K562 (cell line): ENCODE data around the gene FOXL2NB. TPM values are rescaled to one million over a fixed set of nuclear protein-coding genes. Genes with fewer than 3 reads are reported as not detected.

Experiments
- ATAC-seq: fragments of 200-7000 bp; cut with Tn5 transposase; 3 replicates; pipeline ENCODE4 v1.9.1; 2020; ENCODE audit warnings: moderate library complexity
- BruUV-seq: library from RNA; stranded (reverse); fragments of 400-500 nt; replicated peaks from 2 replicates; lab custom pipeline; 2021; lab: Mats Ljungman, UMichigan
- CTCF ChIA-PET: fragments of 300-600 bp; formaldehyde crosslinking; extraction: SDS; loops from one replicate; lab custom pipeline; 2021; ENCODE audit warnings: low intra/inter-chr PET ratio; lab: Yijun Ruan, JAX
- POLR2A ChIA-PET: fragments of 300-600, 350-650 bp; sonication (Branson Sonifier 250); formaldehyde crosslinking; extraction: SDS; loops from one replicate; lab custom pipeline; 2021; ENCODE audit warnings: antibody characterized with exemption, inconsistent platforms; lab: Yijun Ruan, JAX
- DNase-seq, 4 experiments: peaks; one replicate each; pipeline versions ENCODE4 v3.0.0 to v3.0.0-alpha.2; 2011 to 2018; ENCODE audit warnings: low spot score in 3 of 4, mixed read lengths in 3 of 4; ENCODE audit errors: extremely low read depth in 1 of 4
- FAIRE-seq: peaks from 2 replicates; lab custom pipeline; 2011; peaks lifted over from hg19 to GRCh38; lab: Jason Lieb, UNC
- H2AFZ ChIP-seq: 2 replicates; pipeline ENCODE4 v1.6.0; 2011; ENCODE audit warnings: low read depth, low read length, control low read depth, inconsistent platforms
- H3K27ac ChIP-seq: fragments of 200-600 bp; 3 replicates; pipeline ENCODE4 v1.8.0; 2011; ENCODE audit warnings: low read depth, mild to moderate bottlenecking, control low read depth, inconsistent platforms, low read length, moderate library complexity, mixed read lengths; ENCODE audit errors: extremely low read depth
- H3K27me3 ChIP-seq, 2 experiments: fragments of 300-600 bp in 1 of 2; 2 replicates in 1 of 2; 3 replicates in 1 of 2; pipeline versions ENCODE4 v1.6.0 to v1.8.0; 2011; ENCODE audit warnings: inconsistent platforms in 2 of 2, low read length in 2 of 2, mild to moderate bottlenecking in 1 of 2, mixed read lengths in 1 of 2, moderate library complexity in 1 of 2; ENCODE audit not compliant: control insufficient read depth in 2 of 2, insufficient read depth in 2 of 2
- H3K36me3 ChIP-seq: fragments of 300-600 bp; 3 replicates; pipeline ENCODE4 v1.8.0; 2011; ENCODE audit warnings: mild to moderate bottlenecking, low read length, inconsistent platforms; ENCODE audit not compliant: control insufficient read depth, insufficient read depth
- H3K4me1 ChIP-seq, 2 experiments: fragments of 200-600 bp in 1 of 2; replicated peaks in 1 of 2; 2 replicates in 1 of 2; 3 replicates in 1 of 2; pipeline versions ENCODE4 v1.5.1 to v1.8.0; 2011; ENCODE audit warnings: inconsistent platforms in 2 of 2, low read length in 2 of 2, mild to moderate bottlenecking in 1 of 2, mixed read lengths in 1 of 2, moderate library complexity in 1 of 2; ENCODE audit not compliant: control insufficient read depth in 2 of 2, insufficient read depth in 2 of 2
- H3K4me2 ChIP-seq: 2 replicates; pipeline ENCODE4 v1.6.1; 2011; ENCODE audit warnings: low read length, control low read depth, inconsistent platforms, mixed read lengths; ENCODE audit not compliant: insufficient read depth
- H3K4me3 ChIP-seq: fragments of 200-600 bp; sonication (generic), shearing (Covaris generic); 2 replicates; pipeline ENCODE4 v1.5.1; 2016; ENCODE audit warnings: control low read depth, inconsistent platforms
- H3K79me2 ChIP-seq: fragments of 200-600 bp; 3 replicates; pipeline ENCODE4 v1.8.0; 2011; ENCODE audit warnings: low read length, inconsistent platforms; ENCODE audit not compliant: control insufficient read depth, insufficient read depth
- H3K9ac ChIP-seq, 2 experiments: 2 replicates each; pipeline versions ENCODE4 v1.6.0 to v1.6.1; 2011; ENCODE audit warnings: low read depth in 2 of 2, low read length in 2 of 2, control low read depth in 1 of 2, inconsistent platforms in 1 of 2, mild to moderate bottlenecking in 1 of 2, mixed read lengths in 1 of 2; ENCODE audit not compliant: insufficient read depth in 1 of 2
- H3K9me1 ChIP-seq: one replicate; pipeline ENCODE4 v1.6.0; 2011; ENCODE audit warnings: inconsistent platforms, mild to moderate bottlenecking, low read length, moderate library complexity; ENCODE audit not compliant: control insufficient read depth, insufficient read depth
- H3K9me3 ChIP-seq: replicated peaks from 2 replicates; pipeline ENCODE4 v1.5.1; 2011; ENCODE audit warnings: low read depth, low read length, inconsistent platforms; ENCODE audit not compliant: control insufficient read depth, insufficient read depth
- H4K20me1 ChIP-seq: replicated peaks from 2 replicates; pipeline ENCODE4 v1.6.1; 2011; ENCODE audit warnings: low read length, inconsistent platforms, mixed read lengths; ENCODE audit not compliant: control insufficient read depth, insufficient read depth
- ELF4 ChIP-seq: fragments of 450-650 bp; formaldehyde crosslinking; IDR thresholded peaks from 2 replicates; pipeline ENCODE4 v1.4.0; 2022; ENCODE audit warnings: missing genetic modification characterization
- ESRRB ChIP-seq: fragments of 250-450 bp; sonication (Bioruptor Pico); IDR thresholded peaks from 2 replicates; pipeline ENCODE4 v1.5.0; 2020; ENCODE audit warnings: mild to moderate bottlenecking, moderate library complexity, borderline replicate concordance
- GABPB2 ChIP-seq: fragments of 250-450 bp; sonication (Bioruptor Pico); conservative IDR thresholded peaks from 2 replicates; pipeline ENCODE4 v1.5.1; 2021; ENCODE audit warnings: mild to moderate bottlenecking
- HNRNPUL1 ChIP-seq: fragments of 200-400 bp; formaldehyde crosslinking; IDR thresholded peaks from 2 replicates; pipeline ENCODE4 v1.6.1; 2017; ENCODE audit warnings: low read length
- IRF1 ChIP-seq: sonication (generic); formaldehyde crosslinking; IDR thresholded peaks from 2 replicates; pipeline ENCODE4 v1.8.0; 2022; ENCODE audit warnings: missing genetic modification reagents, mild to moderate bottlenecking, borderline replicate concordance
- MAFF ChIP-seq: IDR thresholded peaks from 2 replicates; pipeline ENCODE4 v1.6.1; 2012; ENCODE audit warnings: low read length, improper control_type of control experiment
- POLR3G ChIP-seq: IDR thresholded peaks from 2 replicates; pipeline ENCODE4 v1.6.1; 2011; ENCODE audit not compliant: insufficient read length, insufficient replicate concordance; ENCODE audit errors: extremely low read depth
- PPARD ChIP-seq: fragments of 250-450 bp; sonication (Bioruptor Pico); IDR thresholded peaks from 2 replicates; pipeline ENCODE4 v1.8.0; 2022; ENCODE audit warnings: inconsistent platforms, mild to moderate bottlenecking, moderate library complexity
- SIX5 ChIP-seq, 2 experiments: IDR thresholded peaks; 2 replicates each; pipeline ENCODE4 v1.6.1; 2011; ENCODE audit warnings: low read length in 2 of 2, borderline replicate concordance in 1 of 2, low read depth in 1 of 2, mild to moderate bottlenecking in 1 of 2, moderate library complexity in 1 of 2; ENCODE audit not compliant: insufficient read depth in 1 of 2
- ZBTB2 ChIP-seq: fragments of 450-650 bp; IDR thresholded peaks from 2 replicates; pipeline ENCODE4 v1.6.1; 2016; ENCODE audit warnings: antibody characterized with exemption
- ZNF785 ChIP-seq: fragments of 250-450 bp; sonication (Bioruptor Pico); IDR thresholded peaks from 2 replicates; pipeline ENCODE4 v1.4.0; 2020; ENCODE audit warnings: mild to moderate bottlenecking
- WGBS: fragments of 100-300 bp; shearing (Covaris generic); methylation state at CpG from one replicate; pipeline ENCODE4 v1.1.6; 2016; ENCODE audit warnings: low coverage, mixed read lengths; ENCODE audit not compliant: insufficient coverage; ENCODE audit errors: missing lambda C conversion rate; 5-methylcytosine and 5-hydroxymethylcytosine counted together
- in situ Hi-C: fragments of 300-500 bp; cut with MboI; formaldehyde crosslinking; loops from 4 replicates; pipeline ENCODE4 v1.15.0; 2018; ENCODE audit warnings: inconsistent platforms, mixed read lengths
- intact Hi-C: fragments of 100-400 bp; cut with micrococcal nuclease; formaldehyde crosslinking; loops from 2 replicates; pipeline ENCODE4 v1.14.2; 2022
- polyA plus RNA-seq, 8 experiments: library from polyadenylated mRNA; depleted of rRNA in 4 of 8; stranded (reverse) in 5 of 8; unstranded in 3 of 8; fragments of >200 nt; fragmentation: Nextera tagmentation in 2 of 8; fragmentation: Illumina TruSeq in 1 of 8; extraction: Ambion mirVana in 2 of 8; extraction: Trizol in 1 of 8; gene quantifications; 2 replicates each; pipeline versions ENCODE4 v1.2.1 to v1.2.3, GENCODE V29; 2011 to 2014; ENCODE audit warnings: inconsistent platforms in 1 of 8, missing spikeins in 1 of 8
- total RNA-seq, 7 experiments: library from RNA; depleted of rRNA in 6 of 7; stranded (reverse); fragments of >200 nt in 6 of 7; fragmentation: Illumina TruSeq in 2 of 7; extraction: Trizol in 2 of 7; gene quantifications; 2 replicates each; pipeline versions ENCODE4 v1.2.1 to v1.2.3, GENCODE V29; 2011 to 2021; ENCODE audit warnings: low replicate concordance in 1 of 7

The FOXL2NB gene
- total and polyA plus RNA-seq, 9 of the 15 experiments (the other 6 are each of a cell fraction or from before 2014, with no cell fraction given) = 0.71 to 17.4 (median 9.0) TPM

- H4K20me1 ChIP-seq = no peaks in the 10 kb centered on the region
- no peak for TF ChIP-seq ZNF785 (CRISPR knock-in tag)
- TF ChIP-seq POLR3G = no peak
- TF ChIP-seq SIX5 (IDR thresholded peaks at IDR 0.05; ENCODE audit: borderline replicate concordance in 1 of 2, insufficient read depth in 1 of 2, low read depth in 1 of 2, low read length in 2 of 2) = no peak
- no peak for TF ChIP-seq HNRNPUL1
- no peak for TF ChIP-seq ELF4 (CRISPR knock-in tag)
- no peak for TF ChIP-seq PPARD (CRISPR knock-in tag)
- TF ChIP-seq GABPB2 (CRISPR knock-in tag) = no peak
- no peak for TF ChIP-seq ZBTB2
- no peak for TF ChIP-seq IRF1 (CRISPR knock-in tag)
- no peak for TF ChIP-seq ESRRB (CRISPR knock-in tag)
- no peak for TF ChIP-seq MAFF
- ChIA-PET POLR2A (interaction anchor here (0.9 kb wide), 1 partner anchor 28 kb away, joined by 3 read pairs; the partner anchor contains the start of genes FOXL2 and FOXL2NB), CTCF (no interaction called here)
- no peak for DNase-seq
- H3K9me1 ChIP-seq = no peaks in the 10 kb centered on the region
- BruUV-seq = no TSS peak
- no peaks in the 10 kb centered on the region for H3K79me2 ChIP-seq
- FAIRE-seq = no peak
- H3K27ac ChIP-seq = no peak overlapping the region
- no peak overlapping the region for H2AFZ ChIP-seq
- no peak overlapping the region for H3K4me2 ChIP-seq
- intact Hi-C loops (no loop called here), in situ Hi-C loops (no loop called here)
- no peak for ATAC-seq
- H3K36me3 ChIP-seq = no peaks in the 10 kb centered on the region
- H3K9ac ChIP-seq = 0 out of 4 replicates have a peak overlapping the region, but pooled peaks of 1 of the 2 experiments have one; percentile 31
- H3K4me1 ChIP-seq = no peaks in the 10 kb centered on the region; a peak in 2 of 5 replicates
- no peaks in the 10 kb centered on the region for H3K9me3 ChIP-seq
- H3K4me3 ChIP-seq = no peak overlapping the region
- peaks cover 0 to 5% of the 10 kb centered on the region in 2 experiments; a peak in 1 of 5 replicates for H3K27me3 ChIP-seq
- WGBS = 60% methylated on average over 8 of the region's 8 CpGs
These were observed 28.3 kb downstream of the FOXL2NB start for GRCh38 chr3:138975351-138975750.
